DOHH2 (cell line): ENCODE data around the gene FAM25C.
"Not testable (repeated sequence)": the region's sequence is repeated elsewhere in the genome, so short reads cannot be mapped to it uniquely, and the experiment has no call there.

Source experiments
- CTCF ChIP-seq: fragments of 200-600 bp; sonication (generic); IDR thresholded peaks from one replicate; pipeline ENCODE4 v1.5.1; 2014; ENCODE audit warnings: antibody characterized with exemption, mild to moderate bottlenecking, low read depth, low read length; ENCODE audit not compliant: poor library complexity, severe bottlenecking
- EZH2phosphoT487 ChIP-seq: fragments of 200-600 bp; sonication (generic); IDR thresholded peaks from 2 replicates; pipeline ENCODE4 v1.6.1; 2017; ENCODE audit warnings: borderline replicate concordance, mild to moderate bottlenecking, antibody characterized with exemption, low read length, moderate library complexity, mixed read lengths

GRCh38 chr10:47973131-47973530, 26.5 kb downstream of the FAM25C start:
- not testable (repeated sequence) for TF ChIP-seq CTCF, EZH2phosphoT487
